ENCODE results near the gene NMUR1. TPM values are rescaled to one million over a fixed set of nuclear protein-coding genes. Genes with fewer than 3 reads are reported as not detected.

The NMUR1 gene
- total RNA-seq, 1 experiment from 2014 or later: not detected

DNA sequence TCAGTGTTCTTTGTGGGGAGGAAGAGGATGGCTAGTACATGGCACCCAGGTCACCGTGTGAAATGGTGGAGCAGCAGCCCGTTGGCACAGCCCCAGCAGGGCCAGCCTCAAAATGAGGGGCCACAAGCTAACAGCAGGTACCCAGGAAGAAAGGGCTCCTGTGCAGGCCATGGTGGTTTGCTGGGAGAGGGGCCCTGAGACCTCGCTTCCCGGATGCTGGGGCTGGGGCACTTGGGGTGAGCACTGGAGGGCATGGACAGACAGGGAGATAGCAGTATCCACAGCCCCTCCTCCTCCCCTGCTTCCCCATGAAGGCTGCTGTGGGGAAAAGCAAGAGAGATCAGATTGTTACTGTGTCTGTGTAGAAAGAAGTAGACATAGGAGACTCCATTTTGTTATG lies 46.2 kb upstream of the NMUR1 start:
- Mint-ChIP-seq H3K27ac (ENCODE audit: unreplicated experiment) (no peak overlapping the region), H3K4me3 (ENCODE audit: unreplicated experiment) (no peak overlapping the region)

DNA sequence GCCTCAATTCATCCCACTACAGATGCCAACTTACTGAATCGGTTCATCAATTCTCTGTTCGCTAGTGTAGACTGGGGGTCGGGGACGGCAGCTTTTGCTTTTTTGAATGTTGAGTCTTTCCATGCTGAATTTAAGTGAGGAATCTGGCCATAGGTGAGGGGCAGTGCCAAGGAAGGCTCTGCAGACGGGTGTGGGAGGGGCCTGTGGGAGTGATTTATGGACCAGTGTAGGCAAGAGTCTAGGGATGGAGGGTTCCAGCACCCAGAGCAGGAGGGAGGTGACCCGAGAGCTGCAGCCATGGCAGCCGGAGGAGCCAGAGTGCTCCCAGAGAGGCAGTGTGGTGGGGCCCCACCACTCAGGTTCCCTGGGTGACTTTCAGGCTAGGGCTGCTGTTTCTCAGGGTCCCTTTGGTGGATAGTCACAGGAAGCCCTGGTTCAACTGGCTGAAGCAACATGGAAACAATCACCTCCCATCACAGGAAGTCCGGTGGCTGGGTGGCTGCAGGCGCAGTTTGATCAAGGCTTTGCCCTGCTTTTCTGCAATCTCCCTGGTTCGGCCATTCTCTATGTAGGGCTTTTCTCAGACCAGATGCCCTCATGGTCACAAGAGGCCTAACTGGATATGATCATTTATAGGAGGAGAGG lies 45.5 kb upstream of the NMUR1 start:
- Mint-ChIP-seq H3K36me3 (ENCODE audit: insufficient read depth, unreplicated experiment) (peaks cover 13% of the 10 kb centered on the region), H3K27ac (ENCODE audit: unreplicated experiment) (no peak overlapping the region), H3K4me1 (ENCODE audit: low read depth, unreplicated experiment) (no peaks in the 10 kb centered on the region), H3K9me3 (ENCODE audit: unreplicated experiment) (peaks cover 21% of the 10 kb centered on the region), H3K27me3 (ENCODE audit: insufficient read depth, unreplicated experiment) (peaks cover 3% of the 10 kb centered on the region), H3K4me3 (ENCODE audit: unreplicated experiment) (no peak overlapping the region)
- no peak for TF ChIP-seq CTCF (IDR thresholded peaks at IDR 0.05; ENCODE audit: insufficient read depth in 1 of 2, low read depth in 1 of 2, low read length in 1 of 2, severe bottlenecking in 1 of 2, unreplicated experiment in 1 of 2)
- no TSS peak for BruUV-seq (replicated peaks)
- no peaks in the 10 kb centered on the region for H3K36me3 ChIP-seq (ENCODE audit: control insufficient read depth, insufficient read depth, low read length)
- no peaks in the 10 kb centered on the region for H3K9me3 ChIP-seq
- ChIA-PET POLR2A (no interaction called here), CTCF (no interaction called here)
- H3K4me3 ChIP-seq (ENCODE audit: low read depth, low read length): no peak overlapping the region
- H3K27me3 ChIP-seq (replicated peaks; ENCODE audit: control insufficient read depth, insufficient read depth, low read length): no peaks in the 10 kb centered on the region
- H3K4me1 ChIP-seq: no peaks in the 10 kb centered on the region; the same call in 1 of the 2 replicates
- intact Hi-C loops (cut with micrococcal nuclease; ENCODE audit: unreplicated experiment): no loop called here
- no peak for DNase-seq

More for the DNA sequence above, 46.2 kb upstream of the NMUR1 start:
- ChIA-PET POLR2A (no interaction called here), CTCF (no interaction called here)
- peaks cover 13% of the 10 kb centered on the region for H3K36me3 Mint-ChIP-seq (ENCODE audit: insufficient read depth, unreplicated experiment)
- H3K9me3 Mint-ChIP-seq (ENCODE audit: unreplicated experiment): peaks cover 21% of the 10 kb centered on the region
- H3K4me3 ChIP-seq (ENCODE audit: low read depth, low read length): no peak overlapping the region
- no peaks in the 10 kb centered on the region; the same call in 1 of the 2 replicates for H3K4me1 ChIP-seq
- H3K27me3 Mint-ChIP-seq (ENCODE audit: insufficient read depth, unreplicated experiment): peaks cover 3% of the 10 kb centered on the region
- BruUV-seq (replicated peaks): no TSS peak
- intact Hi-C loops (cut with micrococcal nuclease; ENCODE audit: unreplicated experiment): no loop called here
- H3K36me3 ChIP-seq (ENCODE audit: control insufficient read depth, insufficient read depth, low read length): no peaks in the 10 kb centered on the region
- no peak for TF ChIP-seq CTCF (IDR thresholded peaks at IDR 0.05; ENCODE audit: insufficient read depth in 1 of 2, low read depth in 1 of 2, low read length in 1 of 2, severe bottlenecking in 1 of 2, unreplicated experiment in 1 of 2)
- H3K9me3 ChIP-seq: no peaks in the 10 kb centered on the region
- H3K27me3 ChIP-seq (replicated peaks; ENCODE audit: control insufficient read depth, insufficient read depth, low read length): no peaks in the 10 kb centered on the region
- H3K4me1 Mint-ChIP-seq (ENCODE audit: low read depth, unreplicated experiment): no peaks in the 10 kb centered on the region
- DNase-seq: no peak

GRCh38 chr2:231573698-231574421 lies 43.6 kb upstream of the NMUR1 start:
- ChIA-PET CTCF (no interaction called here), POLR2A (no interaction called here)
- H3K36me3 Mint-ChIP-seq (ENCODE audit: insufficient read depth, unreplicated experiment): peaks cover 4% of the 10 kb centered on the region
- H3K4me1 Mint-ChIP-seq (ENCODE audit: low read depth, unreplicated experiment): no peaks in the 10 kb centered on the region
- TF ChIP-seq CTCF (IDR thresholded peaks at IDR 0.05; ENCODE audit: insufficient read depth in 1 of 2, low read depth in 1 of 2, low read length in 1 of 2, severe bottlenecking in 1 of 2, unreplicated experiment in 1 of 2): no peak
- no peak overlapping the region for H3K4me3 Mint-ChIP-seq (ENCODE audit: unreplicated experiment)
- no peak overlapping the region for H3K27ac Mint-ChIP-seq (ENCODE audit: unreplicated experiment)
- Histone ChIP-seq H3K4me3 (ENCODE audit: low read depth, low read length) (no peak overlapping the region), H3K4me1 (no peaks in the 10 kb centered on the region; the same call in 1 of the 2 replicates), H3K9me3 (no peaks in the 10 kb centered on the region), H3K36me3 (ENCODE audit: control insufficient read depth, insufficient read depth, low read length) (no peaks in the 10 kb centered on the region), H3K27me3 (replicated peaks; ENCODE audit: control insufficient read depth, insufficient read depth, low read length) (no peaks in the 10 kb centered on the region)
- no TSS peak for BruUV-seq (replicated peaks)
- intact Hi-C loops (cut with micrococcal nuclease; ENCODE audit: unreplicated experiment): no loop called here
- peaks cover 6% of the 10 kb centered on the region for H3K9me3 Mint-ChIP-seq (ENCODE audit: unreplicated experiment)
- H3K27me3 Mint-ChIP-seq (ENCODE audit: insufficient read depth, unreplicated experiment): no peaks in the 10 kb centered on the region
- DNase-seq: no peak
